Measurements from ENCODE around the gene SLC1A1. TPM values are rescaled to one million over a fixed set of nuclear protein-coding genes. Genes with fewer than 3 reads are reported as not detected.

The SLC1A1 gene
- total RNA-seq, 1 donor from 2014 or later: 1.3 TPM

- no peak for DNase-seq
Observed at GRCh38 chr9:4547016-4547415, 56.7 kb downstream of the SLC1A1 start.

- no peak for DNase-seq
Observed at GRCh38 chr9:4548811-4549725, 58.8 kb downstream of the SLC1A1 start.

GRCh38 chr9:4549751-4550295 is 59.6 kb downstream of the SLC1A1 start:
- no peak for DNase-seq

GRCh38 chr9:4550777-4551484 is 60.7 kb downstream of the SLC1A1 start:
- no peak for DNase-seq

- no peak for DNase-seq
Observed at GRCh38 chr9:4553951-4554381, 63.7 kb downstream of the SLC1A1 start.

GRCh38 chr9:4555236-4555635 is 65.0 kb downstream of the SLC1A1 start:
- no peak for DNase-seq

GRCh38 chr9:4558371-4558998 is 68.2 kb downstream of the SLC1A1 start:
- DNase-seq: no peak

- no peak for DNase-seq
Observed at GRCh38 chr9:4559261-4560182, 69.3 kb downstream of the SLC1A1 start.

GRCh38 chr9:4563105-4563504 is 72.8 kb downstream of the SLC1A1 start:
- no peak for DNase-seq

GRCh38 chr9:4566806-4567205 is 76.5 kb downstream of the SLC1A1 start:
- no peak for DNase-seq

- no peak for DNase-seq
Observed at GRCh38 chr9:4567601-4568000, 77.3 kb downstream of the SLC1A1 start.

- no peak for DNase-seq
Observed at GRCh38 chr9:4569101-4569500, 78.8 kb downstream of the SLC1A1 start.

- no peak for DNase-seq
Observed at GRCh38 chr9:4572184-4572826, 82.0 kb downstream of the SLC1A1 start.

GRCh38 chr9:4573176-4573575 is 82.9 kb downstream of the SLC1A1 start:
- no peak for DNase-seq

- no peak for DNase-seq
Observed at GRCh38 chr9:4573634-4574389, 83.5 kb downstream of the SLC1A1 start.

GRCh38 chr9:4574657-4575243 is 84.5 kb downstream of the SLC1A1 start:
- DNase-seq: no peak

GRCh38 chr9:4575997-4576396 is 85.7 kb downstream of the SLC1A1 start:
- no peak for DNase-seq

GRCh38 chr9:4576448-4576847 is 86.2 kb downstream of the SLC1A1 start:
- DNase-seq: no peak

- no peak for DNase-seq
Observed at GRCh38 chr9:4579001-4579400, 88.7 kb downstream of the SLC1A1 start.
